IMR-90 (cell line): ENCODE data around the gene ZNF593. TPM values are rescaled to one million over a fixed set of nuclear protein-coding genes. Genes with fewer than 3 reads are reported as not detected.

Experiments
- ATAC-seq: fragments of 200-7000 bp; cut with Tn5 transposase; 2 replicates; pipeline ENCODE4 v1.9.1; 2020; ENCODE audit warnings: low read depth, mild to moderate bottlenecking, moderate library complexity
- BruUV-seq: library from RNA; stranded (reverse); fragments of 400-500 nt; replicated peaks from 2 replicates; lab custom pipeline; 2021; lab: Mats Ljungman, UMichigan
- CTCF ChIA-PET: fragments of 300-600 bp; formaldehyde crosslinking; extraction: SDS; loops from one replicate; lab custom pipeline; 2021; ENCODE audit warnings: antibody characterized with exemption; lab: Yijun Ruan, JAX
- POLR2A ChIA-PET: fragments of 300-600 bp; sonication (Branson Sonifier 250); formaldehyde crosslinking; loops from one replicate; lab custom pipeline; 2022; ENCODE audit warnings: antibody characterized with exemption; ENCODE audit not compliant: unreplicated experiment; lab: Charles Lee
- DNase-seq: peaks from one replicate; pipeline ENCODE4 v3.0.0; 2013
- H2AFZ ChIP-seq: replicated peaks from 2 replicates; pipeline ENCODE3; 2013; ENCODE audit warnings: low read length, mild to moderate bottlenecking; ENCODE audit not compliant: poor library complexity
- H2AK5ac ChIP-seq: 2 replicates; pipeline ENCODE4 v1.6.1; 2013; ENCODE audit warnings: low read depth, low read length, inconsistent platforms
- H2AK9ac ChIP-seq: replicated peaks from 2 replicates; pipeline ENCODE3; 2013; ENCODE audit warnings: mild to moderate bottlenecking, low read depth, low read length, moderate library complexity; ENCODE audit not compliant: poor library complexity
- H2BK120ac ChIP-seq: 2 replicates; pipeline ENCODE4 v1.6.1; 2013; ENCODE audit warnings: low read depth, low read length, inconsistent platforms
- H2BK15ac ChIP-seq: 3 replicates; pipeline ENCODE4 v1.6.1; 2013; ENCODE audit warnings: low read depth, low read length, inconsistent platforms
- H2BK20ac ChIP-seq: 2 replicates; pipeline ENCODE4 v1.6.1; 2013; ENCODE audit warnings: low read depth, mild to moderate bottlenecking, inconsistent platforms, low read length, moderate library complexity
- H2BK5ac ChIP-seq: 2 replicates; pipeline ENCODE4 v1.6.1; 2013; ENCODE audit warnings: mild to moderate bottlenecking, low read depth, low read length, inconsistent platforms; ENCODE audit not compliant: poor library complexity, severe bottlenecking
- H3K14ac ChIP-seq: replicated peaks from 2 replicates; pipeline ENCODE4 v1.6.1; 2013; ENCODE audit warnings: low read depth, low read length, inconsistent platforms
- H3K18ac ChIP-seq: 2 replicates; pipeline ENCODE4 v1.6.1; 2013; ENCODE audit warnings: low read depth, low read length, control low read depth
- H3K23ac ChIP-seq: 2 replicates; pipeline ENCODE4 v1.6.1; 2013; ENCODE audit warnings: low read depth, low read length, inconsistent platforms
- H3K27ac ChIP-seq: 2 replicates; pipeline ENCODE4 v1.5.1; 2013; ENCODE audit warnings: mild to moderate bottlenecking, control low read depth, low read length; ENCODE audit not compliant: insufficient read depth
- H3K27me3 ChIP-seq: 2 replicates; pipeline ENCODE4 v1.6.1; 2013; ENCODE audit warnings: low read length; ENCODE audit not compliant: control insufficient read depth, insufficient read depth
- H3K36me3 ChIP-seq: 2 replicates; pipeline ENCODE4 v1.6.1; 2013; ENCODE audit warnings: low read length, mixed read lengths; ENCODE audit not compliant: control insufficient read depth, insufficient read depth
- H3K4ac ChIP-seq: 2 replicates; pipeline ENCODE4 v1.6.1; 2013; ENCODE audit warnings: low read depth, low read length, inconsistent platforms
- H3K4me1 ChIP-seq: 2 replicates; pipeline ENCODE4 v1.6.1; 2013; ENCODE audit warnings: low read length, mixed read lengths; ENCODE audit not compliant: control insufficient read depth, insufficient read depth
- H3K4me2 ChIP-seq: 2 replicates; pipeline ENCODE4 v1.6.1; 2013; ENCODE audit warnings: low read depth, mild to moderate bottlenecking, control low read depth, low read length, moderate library complexity
- H3K4me3 ChIP-seq: 2 replicates; pipeline ENCODE4 v1.5.1; 2013; ENCODE audit warnings: low read depth, mild to moderate bottlenecking, control low read depth, low read length, moderate library complexity; ENCODE audit not compliant: insufficient read depth
- H3K56ac ChIP-seq: 2 replicates; pipeline ENCODE4 v1.6.1; 2013; ENCODE audit warnings: low read length, inconsistent platforms; ENCODE audit not compliant: insufficient read depth; ENCODE audit errors: extremely low read depth
- H3K79me1 ChIP-seq, 2 experiments: 2 replicates each; pipeline ENCODE4 v1.6.1; 2013; ENCODE audit warnings: low read length in 2 of 2, inconsistent platforms in 1 of 2, low read depth in 1 of 2
- H3K9ac ChIP-seq: 2 replicates; pipeline ENCODE4 v1.6.1; 2013; ENCODE audit warnings: low read depth, low read length, control low read depth
- H3K9me1 ChIP-seq: 2 replicates; pipeline ENCODE4 v1.6.1; 2013; ENCODE audit warnings: low read length, inconsistent platforms; ENCODE audit not compliant: insufficient read depth
- H3K9me3 ChIP-seq: 2 replicates; pipeline ENCODE4 v1.6.1; 2013; ENCODE audit warnings: low read length; ENCODE audit not compliant: control insufficient read depth, insufficient read depth
- H4K20me1 ChIP-seq: 2 replicates; pipeline ENCODE4 v1.6.1; 2013; ENCODE audit warnings: low read length, inconsistent platforms; ENCODE audit not compliant: insufficient read depth
- H4K5ac ChIP-seq: 2 replicates; pipeline ENCODE4 v1.6.1; 2013; ENCODE audit warnings: mild to moderate bottlenecking, low read depth, low read length, control low read depth
- H4K8ac ChIP-seq, 2 experiments: 2 replicates each; pipeline ENCODE4 v1.6.1; 2013; ENCODE audit warnings: low read depth in 2 of 2, low read length in 2 of 2, control low read depth in 1 of 2, inconsistent platforms in 1 of 2
- H4K91ac ChIP-seq: 2 replicates; pipeline ENCODE4 v1.6.1; 2013; ENCODE audit warnings: low read depth, low read length, inconsistent platforms; ENCODE audit not compliant: insufficient read depth
- ELK1 ChIP-seq: fragments of 150-350 bp; IDR thresholded peaks from 2 replicates; pipeline ENCODE4 v1.6.1; 2016; ENCODE audit warnings: low read depth, mild to moderate bottlenecking, low read length, moderate library complexity, borderline replicate concordance
- MXI1 ChIP-seq: IDR thresholded peaks from 2 replicates; pipeline ENCODE4 v1.6.1; 2012; ENCODE audit warnings: low read depth, mild to moderate bottlenecking, low read length, moderate library complexity, borderline replicate concordance
- RAD21 ChIP-seq: IDR thresholded peaks from 2 replicates; pipeline ENCODE4 v1.6.1; 2012; ENCODE audit warnings: low read length, improper control_type of control experiment
- WGBS, 2 experiments: methylation state at CpG; one replicate each; pipeline versions ENCODE4 v1.1.5 to v1.1.7; 2013; ENCODE audit warnings: missing lambda C conversion rate in 2 of 2; ENCODE audit not compliant: insufficient read length in 1 of 2; ENCODE audit errors: extremely low coverage in 2 of 2; 5-methylcytosine and 5-hydroxymethylcytosine counted together
- dilution Hi-C: fragments of 300-500 bp; cut with HindIII; formaldehyde crosslinking; loops from one replicate; pipeline ENCODE4 v1.14.3; 2018; ENCODE audit warnings: low sequenced_read_pairs; ENCODE audit not compliant: unreplicated experiment
- in situ Hi-C: fragments of 300-500 bp; cut with MboI; formaldehyde crosslinking; loops from 3 replicates; pipeline ENCODE4 v1.14.3; 2019; ENCODE audit warnings: low sequenced_read_pairs, inconsistent platforms, mixed read lengths
- intact Hi-C: fragments of 100-400 bp; cut with micrococcal nuclease; formaldehyde crosslinking; loops from 2 replicates; pipeline ENCODE4 v1.10.0; 2022
- polyA plus RNA-seq, 3 experiments: library from polyadenylated mRNA; depleted of rRNA; stranded (reverse); fragments of >200 nt; gene quantifications; 2 replicates each; pipeline ENCODE4 v1.2.3, GENCODE V29; 2012; ENCODE audit warnings: low replicate concordance in 1 of 3
- total RNA-seq: library from RNA; depleted of rRNA; stranded (reverse); fragments of >200 nt; gene quantifications from 2 replicates; pipeline ENCODE4 v1.2.3, GENCODE V29; 2012

ZNF593 gene
- total and polyA plus RNA-seq, 2 of the 4 experiments (the other 2 are of a cell fraction) = 22.2 to 57.7 TPM

- no peak overlapping the region for H3K9ac ChIP-seq
- H4K5ac ChIP-seq = no peak overlapping the region
- no peak overlapping the region for H3K4ac ChIP-seq
- H3K27me3 ChIP-seq = peaks cover 61% of the 10 kb centered on the region
- H2AFZ ChIP-seq = no peak overlapping the region
- H3K36me3 ChIP-seq = no peaks in the 10 kb centered on the region
- dilution Hi-C loops (no loop called here), in situ Hi-C loops (no loop called here), intact Hi-C loops (no loop called here)
- H3K56ac ChIP-seq = no peak overlapping the region
- no peak overlapping the region for H2BK15ac ChIP-seq
- no peaks in the 10 kb centered on the region for H3K9me1 ChIP-seq
- WGBS, 2 experiments = 24% methylated on average over 2 of the region's 9 CpGs; no CpG with 5 or more reads in 1 of the 2 experiments
- CTCF ChIA-PET = interaction anchor here (0.6 to 1.9 kb wide), 2 partner anchors 8 to 15 kb away, joined by 6 read pairs; partner anchors contain the start of gene ZNF593
- POLR2A ChIA-PET = no interaction called here
- no peak overlapping the region for H3K14ac ChIP-seq
- no peak overlapping the region for H3K4me3 ChIP-seq
- no peak overlapping the region for H4K8ac ChIP-seq
- no peak overlapping the region for H3K18ac ChIP-seq
- ATAC-seq = no peak
- no peak overlapping the region for H2BK5ac ChIP-seq
- TF ChIP-seq ELK1 (no peak), MXI1 (no peak), RAD21 (no peak)
- H2AK5ac ChIP-seq = no peak overlapping the region
- H3K79me1 ChIP-seq = no peaks in the 10 kb centered on the region
- H3K4me2 ChIP-seq = no peak overlapping the region
- H2BK20ac ChIP-seq = no peak overlapping the region
- DNase-seq = no peak
- H3K4me1 ChIP-seq = no peaks in the 10 kb centered on the region
- H4K20me1 ChIP-seq = no peaks in the 10 kb centered on the region
- H4K91ac ChIP-seq = no peak overlapping the region
- H2BK120ac ChIP-seq = no peak overlapping the region
- no TSS peak for BruUV-seq
- H3K27ac ChIP-seq = no peak overlapping the region
- H2AK9ac ChIP-seq = no peak overlapping the region
- no peaks in the 10 kb centered on the region for H3K9me3 ChIP-seq
- H3K23ac ChIP-seq = no peak overlapping the region
These were observed 15.0 kb upstream of the ZNF593 start for GRCh38 chr1:26154750-26155149.
